Activated naive CD8-positive, alpha-beta T cell treated with anti-CD3 and anti-CD28 coated beads, Interleukin-2, amount 50 U/mL, for 24 hours (primary cell): ENCODE data around the gene LDLRAD4.

ENCODE experiments used
- ATAC-seq: fragments of 150-1000 bp; cut with Tn5 transposase; one replicate; pipeline ENCODE4 v1.10.0; 2021
- DNase-seq: peaks from one replicate; pipeline ENCODE4 v3.0.0; 2021
- H3K27ac Mint-ChIP-seq: one replicate; pipeline ENCODE4 v1.8.0; 2021; ENCODE audit warnings: mild to moderate bottlenecking, mixed read lengths
- H3K27me3 Mint-ChIP-seq: one replicate; pipeline ENCODE4 v1.8.0; 2021; ENCODE audit warnings: mixed read lengths
- H3K36me3 Mint-ChIP-seq: one replicate; pipeline ENCODE4 v1.8.0; 2021; ENCODE audit warnings: low read depth, mixed read lengths
- H3K4me1 Mint-ChIP-seq: one replicate; pipeline ENCODE4 v1.8.0; 2021; ENCODE audit warnings: mixed read lengths
- H3K4me3 Mint-ChIP-seq: one replicate; pipeline ENCODE4 v1.8.0; 2021; ENCODE audit warnings: mild to moderate bottlenecking, moderate library complexity, mixed read lengths
- H3K9me3 Mint-ChIP-seq: one replicate; pipeline ENCODE4 v1.8.0; 2021; ENCODE audit warnings: mixed read lengths

The LDLRAD4 gene

DNA sequence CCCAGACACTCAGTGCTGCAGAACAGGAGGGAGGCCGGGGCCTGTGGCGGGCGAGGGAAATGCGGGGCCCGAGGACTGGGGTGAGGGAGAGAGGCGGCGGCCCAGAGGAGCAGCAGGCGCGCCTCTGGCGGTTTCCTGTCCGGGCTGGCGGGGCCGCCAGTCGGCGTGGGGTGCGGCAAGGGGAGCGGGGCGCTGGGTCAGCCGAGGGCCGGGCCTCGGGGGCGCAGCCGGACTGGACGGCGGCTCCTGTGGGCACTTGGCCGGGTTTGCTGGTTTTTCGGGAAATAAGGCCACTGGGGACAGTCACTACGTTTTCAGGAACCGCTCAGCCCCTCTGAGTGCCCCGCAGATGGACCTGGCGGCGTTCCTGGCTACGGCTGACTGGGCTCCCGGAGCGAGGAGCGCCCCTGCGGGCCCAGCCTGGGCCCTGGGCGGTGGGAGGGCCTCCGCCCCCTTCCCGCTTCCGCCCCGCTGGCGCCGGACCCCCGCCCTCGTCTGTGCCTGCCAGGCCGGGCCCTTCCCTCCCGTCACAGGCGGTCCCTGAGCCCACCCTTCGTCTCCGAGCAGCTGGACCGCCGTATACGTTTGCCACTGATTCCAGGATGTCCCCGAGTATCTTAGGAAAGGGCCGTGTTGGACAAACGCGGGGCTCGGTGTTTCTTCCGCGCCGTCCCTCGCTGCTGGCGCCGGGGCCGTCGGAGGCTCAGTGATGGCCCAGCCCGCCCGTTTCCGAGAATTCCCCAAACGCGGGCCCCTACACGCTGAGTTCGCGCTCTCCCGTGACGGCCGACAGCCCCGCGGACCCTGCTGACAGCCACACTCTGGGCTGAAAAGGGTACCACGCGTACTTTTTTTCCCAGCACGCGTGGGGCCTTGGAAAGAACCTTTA, 423.2 kb downstream of the LDLRAD4 start:
- no peak for DNase-seq
- no peak overlapping the region for H3K4me3 Mint-ChIP-seq
- H3K27me3 Mint-ChIP-seq = no peaks in the 10 kb centered on the region
- peaks cover 4% of the 10 kb centered on the region for H3K9me3 Mint-ChIP-seq
- peaks cover 8% of the 10 kb centered on the region for H3K36me3 Mint-ChIP-seq
- no peak for ATAC-seq
- H3K27ac Mint-ChIP-seq = no peak overlapping the region
- no peaks in the 10 kb centered on the region for H3K4me1 Mint-ChIP-seq

DNA sequence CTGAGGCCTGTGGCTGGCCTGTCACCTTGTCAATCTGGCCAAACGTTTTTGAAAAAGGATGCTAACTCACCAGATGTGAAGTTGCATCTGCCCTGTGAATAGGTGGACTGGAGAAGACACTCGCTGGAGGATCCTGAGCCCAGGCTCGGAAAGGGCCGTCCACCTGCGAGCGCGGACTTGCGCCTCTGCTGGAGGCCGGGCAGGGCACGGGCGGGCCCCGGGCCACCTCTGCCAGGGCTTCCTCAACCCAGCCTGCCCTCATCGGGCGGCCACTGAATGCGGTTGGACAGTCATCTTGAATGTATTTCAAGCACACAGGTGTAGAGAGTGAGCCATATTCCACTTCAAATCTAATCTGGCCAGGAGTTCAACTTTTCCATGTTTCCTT, 423.9 kb downstream of the LDLRAD4 start:
- H3K9me3 Mint-ChIP-seq = peaks cover 4% of the 10 kb centered on the region
- DNase-seq (no peak), ATAC-seq (no peak)
- H3K4me1 Mint-ChIP-seq = no peaks in the 10 kb centered on the region
- H3K36me3 Mint-ChIP-seq = peaks cover 8% of the 10 kb centered on the region
- H3K27ac Mint-ChIP-seq = no peak overlapping the region
- H3K4me3 Mint-ChIP-seq = no peak overlapping the region
- no peaks in the 10 kb centered on the region for H3K27me3 Mint-ChIP-seq

DNA sequence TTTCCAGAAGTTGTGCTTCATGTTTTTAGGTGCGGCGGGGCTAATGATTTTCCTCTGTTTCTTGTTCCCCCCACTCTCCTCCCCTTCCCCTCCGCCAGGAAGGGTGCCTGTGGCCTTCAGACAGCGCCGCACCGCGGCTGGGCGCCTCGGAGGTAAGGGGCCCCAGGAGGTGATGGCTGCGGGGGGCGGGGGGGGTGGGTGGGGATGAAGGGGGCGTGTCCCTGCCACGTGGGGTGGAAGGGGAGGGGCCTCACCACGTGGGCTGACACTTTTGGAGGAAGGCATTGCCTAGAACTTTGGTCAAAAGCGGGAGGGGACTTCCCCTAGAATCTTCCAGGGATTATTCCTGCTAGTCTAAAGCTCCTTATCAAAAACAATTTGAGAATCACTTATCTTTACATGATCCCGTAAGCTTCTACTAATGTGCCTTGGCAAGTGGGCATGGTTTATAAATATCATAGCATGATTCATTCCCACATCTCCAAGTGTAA, 424.7 kb downstream of the LDLRAD4 start:
- no peak overlapping the region for H3K27ac Mint-ChIP-seq
- ATAC-seq (no peak), DNase-seq (no peak)
- no peaks in the 10 kb centered on the region for H3K27me3 Mint-ChIP-seq
- peaks cover 4% of the 10 kb centered on the region for H3K9me3 Mint-ChIP-seq
- no peak overlapping the region for H3K4me3 Mint-ChIP-seq
- no peaks in the 10 kb centered on the region for H3K4me1 Mint-ChIP-seq
- peaks cover 8% of the 10 kb centered on the region for H3K36me3 Mint-ChIP-seq

DNA sequence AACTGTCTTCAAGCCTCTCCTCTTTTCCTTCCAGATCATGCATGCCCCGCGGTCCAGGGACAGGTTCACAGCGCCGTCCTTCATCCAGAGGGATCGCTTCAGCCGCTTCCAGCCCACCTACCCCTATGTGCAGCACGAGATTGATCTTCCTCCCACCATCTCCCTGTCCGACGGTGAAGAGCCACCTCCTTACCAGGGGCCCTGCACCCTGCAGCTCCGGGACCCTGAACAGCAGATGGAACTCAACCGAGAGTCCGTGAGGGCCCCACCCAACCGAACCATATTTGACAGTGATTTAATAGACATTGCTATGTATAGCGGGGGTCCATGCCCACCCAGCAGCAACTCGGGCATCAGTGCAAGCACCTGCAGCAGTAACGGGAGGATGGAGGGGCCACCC, 426.5 kb downstream of the LDLRAD4 start:
- no peak for DNase-seq
- peaks cover 4% of the 10 kb centered on the region for H3K9me3 Mint-ChIP-seq
- no peaks in the 10 kb centered on the region for H3K27me3 Mint-ChIP-seq
- H3K4me1 Mint-ChIP-seq = no peaks in the 10 kb centered on the region
- ATAC-seq = no peak
- peaks cover 8% of the 10 kb centered on the region for H3K36me3 Mint-ChIP-seq
- H3K4me3 Mint-ChIP-seq = no peak overlapping the region
- H3K27ac Mint-ChIP-seq = no peak overlapping the region

DNA sequence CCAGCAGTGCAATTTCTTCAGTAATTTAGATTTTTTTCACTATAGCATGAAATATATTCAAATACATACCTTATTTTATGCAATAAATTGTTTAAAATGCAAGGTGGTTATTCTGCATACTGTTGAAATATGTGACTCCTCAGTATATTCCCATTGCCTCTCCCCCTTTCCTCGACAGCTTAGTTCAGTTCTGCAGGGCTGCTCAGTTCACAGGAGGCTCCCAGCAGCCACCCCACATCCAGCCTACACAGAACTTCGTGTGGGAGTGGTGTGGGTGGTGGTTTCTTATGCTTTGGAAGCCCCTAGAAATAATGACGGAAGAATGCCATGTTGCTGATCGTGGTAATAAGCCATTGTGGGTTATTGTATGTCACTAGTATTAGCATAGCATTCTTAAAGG, 428.1 kb downstream of the LDLRAD4 start:
- Mint-ChIP-seq H3K4me3 (no peak overlapping the region), H3K27me3 (no peaks in the 10 kb centered on the region), H3K27ac (no peak overlapping the region), H3K9me3 (no peaks in the 10 kb centered on the region), H3K36me3 (peaks cover 5% of the 10 kb centered on the region), H3K4me1 (no peaks in the 10 kb centered on the region)
- ATAC-seq (no peak), DNase-seq (no peak)

DNA sequence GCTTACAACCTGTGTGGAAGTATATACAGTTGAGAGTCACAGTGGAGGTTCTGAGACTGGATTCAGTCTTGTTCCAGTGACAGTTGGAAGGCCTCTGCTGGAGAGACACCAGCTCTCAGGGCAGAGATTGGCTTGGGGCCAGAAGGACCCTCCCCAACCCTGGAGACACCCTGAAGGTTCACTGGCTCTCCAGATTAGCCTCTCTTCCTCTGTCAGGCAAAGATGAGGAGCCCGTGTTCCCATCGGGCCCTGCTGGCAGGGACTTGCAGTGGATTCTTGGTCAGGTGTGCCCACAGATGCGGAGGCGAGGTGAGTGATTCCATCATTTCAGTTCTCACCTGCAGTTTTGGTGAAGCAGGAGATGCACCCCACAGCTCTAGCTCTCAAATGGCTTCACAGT, 429.2 kb downstream of the LDLRAD4 start:
- DNase-seq (no peak), ATAC-seq (no peak)
- no peaks in the 10 kb centered on the region for H3K4me1 Mint-ChIP-seq
- H3K27ac Mint-ChIP-seq = no peak overlapping the region
- no peaks in the 10 kb centered on the region for H3K9me3 Mint-ChIP-seq
- H3K27me3 Mint-ChIP-seq = no peaks in the 10 kb centered on the region
- H3K36me3 Mint-ChIP-seq = peaks cover 5% of the 10 kb centered on the region
- H3K4me3 Mint-ChIP-seq = no peak overlapping the region

DNA sequence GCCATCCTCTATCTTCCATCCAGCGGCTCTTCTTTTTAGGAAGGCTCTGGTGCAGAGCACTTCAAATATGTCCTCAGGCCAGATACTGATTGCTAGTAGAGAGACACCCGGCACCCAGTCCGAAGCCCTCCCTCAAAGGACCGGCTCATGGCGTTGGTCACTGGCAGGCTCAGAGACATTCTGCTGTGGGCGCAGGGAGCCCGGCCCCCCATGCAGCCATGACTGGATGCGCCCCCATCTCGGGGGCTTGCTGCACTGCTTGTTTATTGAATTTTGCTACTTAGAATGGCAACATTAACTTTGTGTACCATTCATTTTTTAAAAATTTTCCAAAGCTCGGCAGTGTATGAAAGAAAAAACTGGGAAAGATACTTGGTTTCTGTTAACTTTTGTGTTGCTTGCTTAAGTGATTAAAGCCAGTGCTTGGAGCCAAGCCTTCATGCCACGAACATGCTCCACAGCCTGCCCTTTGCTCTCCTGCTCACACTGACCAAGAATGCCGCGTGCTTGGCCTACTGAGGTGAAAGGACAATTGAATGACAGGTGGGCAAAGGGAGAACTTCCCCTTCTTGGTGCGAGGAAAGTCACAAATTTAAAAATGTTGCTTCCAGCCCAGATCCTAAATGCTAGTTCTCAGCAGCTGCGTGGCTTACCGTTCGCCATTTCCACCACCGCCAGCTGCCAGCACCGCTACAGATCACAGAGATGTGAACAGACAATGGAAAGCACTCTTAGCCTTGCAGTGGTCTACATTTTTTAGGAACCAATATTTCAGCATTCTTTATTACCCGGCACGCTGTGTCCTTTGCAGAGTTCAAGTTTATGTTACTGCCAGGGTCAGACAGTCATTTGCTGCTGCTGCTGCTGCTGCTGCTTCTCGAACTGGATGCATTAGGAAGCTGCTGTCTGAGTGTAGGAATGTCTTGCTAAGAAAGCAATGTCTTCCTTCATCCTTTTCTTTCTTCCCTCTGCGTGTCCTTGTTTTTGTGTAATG, 431.1 kb downstream of the LDLRAD4 start:
- H3K4me3 Mint-ChIP-seq = no peak overlapping the region
- ATAC-seq (no peak), DNase-seq (no peak)
- peaks cover 5% of the 10 kb centered on the region for H3K36me3 Mint-ChIP-seq
- H3K27ac Mint-ChIP-seq = no peak overlapping the region
- no peaks in the 10 kb centered on the region for H3K27me3 Mint-ChIP-seq
- no peaks in the 10 kb centered on the region for H3K9me3 Mint-ChIP-seq
- H3K4me1 Mint-ChIP-seq = no peaks in the 10 kb centered on the region

DNA sequence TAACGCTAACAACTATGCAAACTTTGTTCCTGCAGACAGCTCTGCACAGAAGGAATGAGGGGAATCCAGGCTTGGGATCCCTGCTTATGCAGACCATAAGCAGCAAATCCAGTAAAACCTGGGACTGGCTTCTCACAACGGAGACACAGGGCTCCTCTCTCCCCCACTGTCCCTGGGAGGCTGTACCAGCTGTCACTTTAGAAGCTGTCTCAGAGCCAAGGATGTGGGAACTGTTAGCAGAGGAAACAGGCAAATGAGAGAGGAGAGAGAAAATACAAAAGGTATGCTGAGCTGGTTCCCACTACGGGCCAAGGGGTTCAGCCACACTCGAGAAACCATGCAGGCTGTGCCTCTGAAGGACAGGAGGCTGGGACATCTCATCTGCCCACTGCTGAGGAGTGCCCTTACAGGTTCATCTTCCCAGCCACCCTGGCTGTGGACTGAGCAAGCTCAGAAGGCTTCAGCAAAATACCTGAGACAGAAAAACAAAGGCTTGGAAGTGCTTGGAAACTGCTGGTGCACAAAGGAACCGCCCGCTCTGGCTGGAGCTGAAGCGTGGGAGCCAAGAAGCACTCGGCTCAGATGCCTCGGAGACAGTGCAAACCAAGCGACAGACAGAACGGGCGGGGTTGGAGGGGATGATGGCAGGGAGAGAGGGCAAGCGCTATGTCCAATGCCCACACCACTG, 435.3 kb downstream of the LDLRAD4 start:
- Mint-ChIP-seq H3K36me3 (peaks cover 1% of the 10 kb centered on the region), H3K27me3 (no peaks in the 10 kb centered on the region), H3K4me1 (peaks cover 10% of the 10 kb centered on the region), H3K27ac (no peak overlapping the region), H3K4me3 (no peak overlapping the region), H3K9me3 (no peaks in the 10 kb centered on the region)
- ATAC-seq = no peak
- DNase-seq = no peak

DNA sequence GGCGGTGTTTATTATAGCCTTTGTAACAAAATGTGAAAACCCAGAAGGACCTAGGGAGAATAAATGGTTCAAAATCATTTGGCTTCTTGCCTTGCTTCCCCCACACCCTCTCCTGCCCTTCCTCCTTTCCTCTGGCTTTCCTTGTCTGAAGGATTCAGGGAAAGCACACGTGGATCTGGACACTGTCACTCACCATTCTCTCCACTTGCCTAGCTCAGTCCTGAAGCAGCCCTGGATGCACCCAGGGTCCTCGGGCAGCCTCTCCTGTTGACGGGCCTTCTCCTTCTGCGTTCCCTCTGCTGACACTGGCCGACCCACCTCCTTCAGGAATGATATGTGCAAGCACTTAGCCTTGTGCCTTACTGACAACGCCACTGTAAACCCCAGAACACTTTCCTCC, 439.4 kb downstream of the LDLRAD4 start:
- Mint-ChIP-seq H3K9me3 (no peaks in the 10 kb centered on the region), H3K4me1 (peaks cover 15% of the 10 kb centered on the region), H3K27ac (peak overlapping the region; percentile 84), H3K4me3 (no peak overlapping the region), H3K36me3 (peaks cover 11% of the 10 kb centered on the region), H3K27me3 (no peaks in the 10 kb centered on the region)
- no peak for ATAC-seq
- no peak for DNase-seq

DNA sequence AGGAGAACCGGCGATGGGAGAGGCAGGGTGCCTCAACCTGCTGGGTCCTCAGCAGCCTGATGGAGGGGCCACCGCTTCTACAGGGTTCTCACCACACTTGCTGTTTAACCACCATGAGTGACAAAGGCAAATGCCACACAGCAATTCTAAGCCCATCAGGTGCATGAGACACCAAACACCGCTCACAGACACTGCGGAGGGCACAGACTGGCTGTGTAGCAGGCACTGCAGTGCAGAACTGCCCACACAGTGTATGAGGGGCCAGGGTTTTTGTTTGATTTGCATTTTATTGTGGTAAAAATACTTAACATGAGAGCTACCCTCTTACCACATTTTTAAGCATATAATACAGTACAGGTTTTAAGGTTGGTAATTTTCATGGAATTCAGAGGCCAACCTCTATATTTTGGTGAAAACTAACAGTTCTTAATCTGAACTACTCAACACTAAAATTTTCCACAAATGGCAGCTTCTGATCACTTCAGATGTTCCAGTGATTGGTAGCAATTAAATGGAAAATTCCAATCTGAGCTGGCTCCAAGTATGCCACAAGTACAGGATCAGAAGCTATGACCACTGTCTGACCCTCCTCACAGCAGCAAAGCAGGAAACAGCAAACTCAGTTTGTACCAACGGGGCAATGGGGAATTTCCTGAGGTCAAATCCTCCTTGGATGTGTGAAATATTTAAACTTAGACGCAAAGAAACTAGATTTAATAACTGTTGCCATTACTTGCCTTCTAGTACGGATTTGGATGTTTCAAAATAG, 440.1 kb downstream of the LDLRAD4 start:
- Mint-ChIP-seq H3K4me1 (peaks cover 15% of the 10 kb centered on the region), H3K27me3 (no peaks in the 10 kb centered on the region), H3K27ac (peak overlapping the region; percentile 84), H3K4me3 (no peak overlapping the region), H3K9me3 (no peaks in the 10 kb centered on the region), H3K36me3 (peaks cover 14% of the 10 kb centered on the region)
- ATAC-seq = peak; percentile 96
- peak; percentile 38 for DNase-seq

DNA sequence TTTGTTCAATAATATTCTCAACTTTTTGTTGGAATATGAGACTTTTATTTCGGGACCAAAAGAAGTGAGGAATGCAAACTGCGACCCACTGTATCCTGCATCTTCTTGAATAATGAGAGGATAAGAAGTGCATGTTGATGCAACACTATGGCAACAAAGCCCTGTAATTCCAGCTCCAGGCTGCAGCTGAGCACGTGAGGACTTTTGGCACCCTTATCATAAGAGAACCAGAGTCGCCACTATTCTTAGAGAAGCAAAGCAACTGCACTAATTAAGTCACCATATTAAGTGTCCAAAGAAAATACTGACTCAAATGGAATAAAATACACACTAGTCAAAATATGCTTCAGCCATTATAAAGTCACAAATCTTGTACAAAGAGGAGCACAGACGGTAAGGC, 441.9 kb downstream of the LDLRAD4 start:
- DNase-seq (no peak), ATAC-seq (no peak)
- Mint-ChIP-seq H3K27ac (no peak overlapping the region), H3K9me3 (no peaks in the 10 kb centered on the region), H3K4me3 (no peak overlapping the region), H3K4me1 (peaks cover 15% of the 10 kb centered on the region), H3K27me3 (no peaks in the 10 kb centered on the region), H3K36me3 (peaks cover 20% of the 10 kb centered on the region)

DNA sequence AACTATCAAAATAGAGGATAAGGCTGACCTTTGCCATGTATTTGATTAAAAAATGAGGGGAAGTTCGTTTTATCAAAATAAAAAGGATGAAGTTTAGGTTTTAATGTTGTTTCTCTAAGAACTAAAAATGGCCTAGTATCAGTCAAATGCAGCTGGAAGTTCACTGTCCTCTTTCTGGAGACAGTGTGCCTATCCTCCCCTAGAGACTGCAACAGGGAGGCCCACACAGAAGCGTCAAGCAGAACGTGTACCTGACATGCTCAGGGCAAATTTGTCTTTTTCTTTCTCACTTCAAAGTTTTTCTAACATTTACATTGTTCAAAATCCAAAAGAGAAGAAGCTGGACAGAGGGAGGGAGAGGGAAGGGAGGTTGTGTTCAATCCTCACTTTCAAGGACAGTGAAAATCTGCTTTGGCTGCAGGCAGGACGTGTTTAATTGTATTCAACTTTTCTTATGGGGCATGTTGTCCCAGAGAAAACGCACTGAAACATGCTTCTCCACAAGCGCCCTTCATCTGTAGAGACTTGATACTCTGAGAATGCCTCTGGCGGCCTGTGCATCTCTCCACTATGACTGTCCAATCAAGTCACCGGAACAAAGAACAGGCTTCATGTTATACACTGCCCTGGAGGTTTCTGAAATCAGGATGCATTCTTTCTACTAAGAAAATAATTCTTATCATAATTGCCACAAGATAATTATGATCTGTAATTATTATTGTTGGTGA, 442.7 kb downstream of the LDLRAD4 start:
- DNase-seq (no peak), ATAC-seq (no peak)
- Mint-ChIP-seq H3K9me3 (no peaks in the 10 kb centered on the region), H3K27ac (no peak overlapping the region), H3K36me3 (peaks cover 20% of the 10 kb centered on the region), H3K27me3 (no peaks in the 10 kb centered on the region), H3K4me3 (no peak overlapping the region), H3K4me1 (peaks cover 15% of the 10 kb centered on the region)

DNA sequence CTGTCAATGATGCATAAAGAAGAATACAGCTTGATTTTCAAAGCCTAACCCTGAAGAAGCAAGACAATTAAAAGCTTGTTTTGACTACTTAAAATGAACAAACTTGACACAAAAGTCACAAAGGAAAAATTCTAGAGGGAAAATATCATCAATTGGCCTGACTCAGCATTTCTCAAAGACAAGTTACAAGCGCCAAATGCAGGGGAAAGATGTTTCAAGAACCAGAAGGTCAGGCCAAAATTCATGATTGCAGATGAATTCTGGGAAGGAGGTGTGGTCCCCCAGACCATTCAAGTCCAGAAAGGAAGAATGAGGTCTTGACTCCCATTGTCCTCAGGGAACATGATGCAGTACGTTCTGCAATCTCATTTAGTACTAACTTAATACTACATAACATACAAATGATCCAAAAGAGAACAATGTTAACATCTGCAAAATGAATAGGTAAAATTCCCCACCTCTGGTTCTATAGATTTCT, 443.3 kb downstream of the LDLRAD4 start:
- DNase-seq (no peak), ATAC-seq (no peak)
- peaks cover 23% of the 10 kb centered on the region for H3K36me3 Mint-ChIP-seq
- H3K27ac Mint-ChIP-seq = no peak overlapping the region
- H3K27me3 Mint-ChIP-seq = no peaks in the 10 kb centered on the region
- H3K4me1 Mint-ChIP-seq = peaks cover 15% of the 10 kb centered on the region
- no peak overlapping the region for H3K4me3 Mint-ChIP-seq
- no peaks in the 10 kb centered on the region for H3K9me3 Mint-ChIP-seq
